ENCODE data around the gene NME7.

Gene NME7

DNA sequence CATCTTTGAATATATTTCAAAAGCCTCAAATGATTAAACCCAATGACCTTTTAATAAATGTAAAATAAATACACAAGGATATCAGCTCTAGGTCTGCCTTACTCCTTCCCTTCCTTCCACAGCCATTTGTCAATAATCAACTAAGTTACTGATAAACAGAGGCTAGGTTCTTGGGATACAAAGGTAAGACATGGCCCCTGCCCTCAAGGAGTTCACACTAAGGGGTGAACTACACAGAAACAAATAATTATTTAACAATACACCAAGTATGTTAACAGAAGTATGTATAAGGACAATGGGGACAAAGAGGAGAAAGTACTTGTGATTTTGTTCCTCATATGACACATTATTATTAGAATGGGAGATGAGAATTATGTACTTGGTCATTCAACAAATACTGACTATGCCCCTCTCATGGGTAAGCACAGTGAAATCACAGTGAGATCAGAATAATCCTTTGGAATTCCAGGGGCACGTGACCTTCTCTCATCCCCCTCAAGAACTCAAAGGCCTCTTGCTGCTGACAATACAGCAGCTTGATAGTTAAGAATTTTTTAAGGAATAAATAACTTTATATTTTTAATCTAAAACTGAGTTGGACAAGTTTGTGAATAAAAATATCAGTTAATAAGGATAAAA lies 220.9 kb downstream of the NME7 start:
- Histone ChIP-seq H3K27ac (no peak overlapping the region), H3K27me3 (replicated peaks) (no peaks in the 10 kb centered on the region), H3K4me3 (ENCODE audit: low read depth, low read length) (no peak overlapping the region), H3K36me3 (replicated peaks) (no peaks in the 10 kb centered on the region)
- TF ChIP-seq, protein P1, sequence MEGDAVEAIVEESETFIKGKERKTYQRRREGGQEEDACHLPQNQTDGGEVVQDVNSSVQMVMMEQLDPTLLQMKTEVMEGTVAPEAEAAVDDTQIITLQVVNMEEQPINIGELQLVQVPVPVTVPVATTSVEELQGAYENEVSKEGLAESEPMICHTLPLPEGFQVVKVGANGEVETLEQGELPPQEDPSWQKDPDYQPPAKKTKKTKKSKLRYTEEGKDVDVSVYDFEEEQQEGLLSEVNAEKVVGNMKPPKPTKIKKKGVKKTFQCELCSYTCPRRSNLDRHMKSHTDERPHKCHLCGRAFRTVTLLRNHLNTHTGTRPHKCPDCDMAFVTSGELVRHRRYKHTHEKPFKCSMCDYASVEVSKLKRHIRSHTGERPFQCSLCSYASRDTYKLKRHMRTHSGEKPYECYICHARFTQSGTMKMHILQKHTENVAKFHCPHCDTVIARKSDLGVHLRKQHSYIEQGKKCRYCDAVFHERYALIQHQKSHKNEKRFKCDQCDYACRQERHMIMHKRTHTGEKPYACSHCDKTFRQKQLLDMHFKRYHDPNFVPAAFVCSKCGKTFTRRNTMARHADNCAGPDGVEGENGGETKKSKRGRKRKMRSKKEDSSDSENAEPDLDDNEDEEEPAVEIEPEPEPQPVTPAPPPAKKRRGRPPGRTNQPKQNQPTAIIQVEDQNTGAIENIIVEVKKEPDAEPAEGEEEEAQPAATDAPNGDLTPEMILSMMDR (IDR thresholded peaks at IDR 0.05; ENCODE audit: low read depth, low read length, missing control alignments), result no peak
- DNase-seq, result no peak
- in situ Hi-C loops (cut with HindIII; ENCODE audit: low pct_ligation_motif_present, low sequenced_read_pairs), result loop anchor here (25.0 kb wide), 1 partner anchor 509 kb away; no protein-coding TSS in a partner anchor

DNA sequence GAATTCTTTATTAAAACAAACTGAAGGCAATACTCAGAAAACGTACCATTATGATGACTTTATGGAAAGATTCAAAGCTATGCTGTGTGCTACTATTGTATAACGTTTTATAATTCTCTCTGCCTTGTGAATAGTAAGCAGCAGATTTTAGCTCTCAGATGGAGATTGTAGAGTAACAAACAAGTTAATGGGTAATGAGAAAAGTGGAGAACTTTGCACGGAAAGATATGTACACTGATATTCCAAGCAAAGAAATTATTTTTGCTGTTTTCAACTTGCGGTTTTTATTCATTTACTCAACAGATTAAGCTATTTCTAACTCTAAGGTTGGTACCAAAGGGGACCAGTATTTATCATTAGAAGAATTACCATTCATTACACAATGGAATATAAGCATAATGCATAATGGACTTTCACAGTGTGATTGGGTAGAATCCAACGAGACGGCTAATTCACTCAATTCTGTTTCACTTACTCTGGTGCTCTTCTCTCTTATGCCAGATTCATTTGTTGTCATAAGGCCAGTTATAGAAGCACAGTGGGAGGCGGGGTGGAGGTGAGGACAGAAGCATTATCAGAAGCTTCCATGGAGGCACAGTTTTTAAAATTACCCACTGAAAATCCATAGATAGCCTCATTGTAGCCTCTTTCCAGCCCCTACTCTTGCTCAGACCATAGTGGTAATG lies 222.5 kb downstream of the NME7 start:
- TF ChIP-seq, protein P1 (IDR thresholded peaks at IDR 0.05; ENCODE audit: low read depth, low read length, missing control alignments), result no peak
- DNase-seq, result no peak
- Histone ChIP-seq H3K27me3 (replicated peaks) (no peaks in the 10 kb centered on the region), H3K36me3 (replicated peaks) (no peaks in the 10 kb centered on the region), H3K27ac (no peak overlapping the region), H3K4me3 (ENCODE audit: low read depth, low read length) (no peak overlapping the region)
- in situ Hi-C loops (cut with HindIII; ENCODE audit: low pct_ligation_motif_present, low sequenced_read_pairs), result loop anchor here (25.0 kb wide), 1 partner anchor 508 kb away; no protein-coding TSS in a partner anchor

DNA sequence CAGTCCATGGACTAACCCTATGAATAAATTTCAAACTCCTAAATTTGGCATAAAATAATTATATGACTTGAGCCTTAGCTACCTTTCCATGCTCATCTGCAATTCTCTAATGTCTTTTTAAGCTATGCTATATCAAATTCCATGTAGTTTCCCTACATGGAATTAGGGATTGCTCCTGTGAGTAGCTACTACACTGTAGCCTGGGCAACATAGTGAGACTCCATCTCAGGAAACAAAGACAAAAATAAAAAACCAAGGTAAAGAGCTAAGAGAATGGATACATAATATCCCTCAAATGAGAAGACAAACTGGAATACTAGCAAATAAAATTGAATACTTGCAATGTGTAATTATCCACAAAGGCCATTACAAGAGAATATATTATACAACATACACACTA lies 223.6 kb downstream of the NME7 start:
- Histone ChIP-seq H3K27me3 (replicated peaks) (no peaks in the 10 kb centered on the region), H3K27ac (no peak overlapping the region), H3K36me3 (replicated peaks) (no peaks in the 10 kb centered on the region), H3K4me3 (ENCODE audit: low read depth, low read length) (no peak overlapping the region)
- DNase-seq, result no peak
- TF ChIP-seq, protein P1 (IDR thresholded peaks at IDR 0.05; ENCODE audit: low read depth, low read length, missing control alignments), result no peak
- in situ Hi-C loops (cut with HindIII; ENCODE audit: low pct_ligation_motif_present, low sequenced_read_pairs), result loop anchor here (25.0 kb wide), 1 partner anchor 507 kb away; no protein-coding TSS in a partner anchor

DNA sequence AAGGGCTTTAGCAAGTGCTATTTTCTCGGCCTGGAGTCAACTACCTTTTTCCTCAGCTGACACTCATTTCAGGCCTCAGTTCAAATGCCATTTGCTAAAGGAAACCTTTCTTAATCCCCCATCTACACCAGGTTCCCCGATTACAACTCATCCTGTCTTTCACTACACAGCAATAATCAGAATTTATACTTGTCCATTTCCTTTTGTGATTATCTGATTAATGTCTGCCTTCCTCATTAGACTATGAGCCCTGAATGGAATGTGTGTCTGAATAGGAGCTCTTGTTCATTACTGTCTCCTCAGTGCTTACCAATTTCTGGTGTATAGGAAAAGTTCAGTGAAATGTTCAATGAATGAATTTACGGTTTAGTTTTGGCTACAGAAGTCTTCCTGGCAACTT lies 224.3 kb downstream of the NME7 start:
- H3K27ac ChIP-seq, result no peak overlapping the region
- in situ Hi-C loops (cut with HindIII; ENCODE audit: low pct_ligation_motif_present, low sequenced_read_pairs), result loop anchor here (25.0 kb wide), 1 partner anchor 506 kb away; no protein-coding TSS in a partner anchor
- H3K27me3 ChIP-seq (replicated peaks), result no peaks in the 10 kb centered on the region
- TF ChIP-seq, protein P1 (IDR thresholded peaks at IDR 0.05; ENCODE audit: low read depth, low read length, missing control alignments), result no peak
- H3K36me3 ChIP-seq (replicated peaks), result no peaks in the 10 kb centered on the region
- no peak overlapping the region for H3K4me3 ChIP-seq (ENCODE audit: low read depth, low read length)
- DNase-seq, result no peak

- H3K36me3 ChIP-seq (replicated peaks), result no peaks in the 10 kb centered on the region
- in situ Hi-C loops (cut with HindIII; ENCODE audit: low pct_ligation_motif_present, low sequenced_read_pairs), result loop anchor here (25.0 kb wide), 1 partner anchor 505 kb away; no protein-coding TSS in a partner anchor
- no peak overlapping the region for H3K4me3 ChIP-seq (ENCODE audit: low read depth, low read length)
- DNase-seq, result no peak
- H3K27me3 ChIP-seq (replicated peaks), result no peaks in the 10 kb centered on the region
- TF ChIP-seq, protein P1 (IDR thresholded peaks at IDR 0.05; ENCODE audit: low read depth, low read length, missing control alignments), result no peak
- no peak overlapping the region for H3K27ac ChIP-seq
Observed at GRCh38 chr1:169142129-169142528, 225.5 kb downstream of the NME7 start.

Data from brain microvascular endothelial cell (primary cell).